LNCAP (cell line): ENCODE results near the gene CACNA1C.

Source experiments
- CTCF ChIP-seq: fragments of 450-650 bp; IDR thresholded peaks from 2 replicates; pipeline ENCODE4 v1.5.1; 2017; ENCODE audit warnings: mild to moderate bottlenecking

CACNA1C gene

GRCh38 chr12:2163177-2163941 is 110.6 kb downstream of the CACNA1C start:
- no peak for TF ChIP-seq CTCF

GRCh38 chr12:2165021-2165420 is 112.2 kb downstream of the CACNA1C start:
- TF ChIP-seq CTCF: no peak

GRCh38 chr12:2165927-2166326 is 113.1 kb downstream of the CACNA1C start:
- no peak for TF ChIP-seq CTCF

GRCh38 chr12:2166696-2167095 is 113.9 kb downstream of the CACNA1C start:
- TF ChIP-seq CTCF: no peak

- no peak for TF ChIP-seq CTCF
These were observed 114.4 kb downstream of the CACNA1C start for GRCh38 chr12:2167231-2167630.

GRCh38 chr12:2168808-2169207 is 116.0 kb downstream of the CACNA1C start:
- TF ChIP-seq CTCF: no peak

GRCh38 chr12:2169489-2169888 is 116.7 kb downstream of the CACNA1C start:
- no peak for TF ChIP-seq CTCF

GRCh38 chr12:2169940-2170339 is 117.2 kb downstream of the CACNA1C start:
- TF ChIP-seq CTCF: no peak
